ENCODE data around the gene TBC1D22A. TPM values are rescaled to one million over a fixed set of nuclear protein-coding genes. Genes with fewer than 3 reads are reported as not detected.

Gene TBC1D22A
- total and polyA plus RNA-seq, 8 donors, result 12.0 to 17.6 (median 15.3) TPM

DNA sequence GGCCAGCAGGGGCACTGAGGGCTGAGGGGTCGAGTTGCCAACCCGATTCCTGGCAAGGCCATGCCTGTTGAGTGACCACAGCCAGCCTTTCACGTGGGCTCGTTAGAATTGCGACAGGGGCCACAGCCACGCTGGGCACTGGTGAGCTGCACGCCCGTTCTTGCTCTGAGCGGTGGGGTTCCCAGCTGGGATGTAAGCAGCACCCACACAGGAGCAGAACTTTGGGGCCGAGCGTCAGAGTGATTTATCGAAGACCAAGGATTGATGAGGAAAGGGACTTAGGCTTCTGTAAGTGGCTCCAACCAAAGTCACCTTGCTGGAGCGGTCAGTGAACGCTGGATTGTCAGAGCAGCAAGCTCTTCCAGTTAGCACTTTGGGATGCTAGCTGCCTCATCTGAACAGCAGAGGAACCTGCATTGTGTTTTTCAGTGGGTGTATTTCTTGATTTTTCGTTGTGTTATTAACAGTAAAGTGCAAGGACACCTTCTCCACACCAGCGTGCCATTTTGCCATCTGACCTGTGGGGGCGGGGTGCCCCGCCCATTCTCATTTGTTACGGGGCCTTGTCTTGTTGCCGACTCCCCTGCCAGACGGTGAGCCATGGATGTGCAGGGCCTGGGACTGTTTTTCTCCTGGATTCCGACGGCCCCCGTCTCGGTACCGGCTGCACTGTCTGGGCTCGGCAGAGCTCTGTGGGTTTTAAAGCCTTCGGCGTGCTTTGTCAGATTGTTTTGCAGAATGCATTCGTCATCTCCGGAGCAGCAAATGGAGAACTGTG lies 202.5 kb downstream of the TBC1D22A start:
- FAIRE-seq (no peak), DNase-seq (no peak), ATAC-seq (no peak)
- intact Hi-C loops (cut with DNase I), result no loop called here
- Histone ChIP-seq H3K36me3 (no peaks in the 10 kb centered on the region), H3K27ac (no peak overlapping the region), H3K9me3 (no peaks in the 10 kb centered on the region), H3K27me3 (no peaks in the 10 kb centered on the region), H3K4me1 (no peaks in the 10 kb centered on the region), H3K4me3 (no peak overlapping the region)
- TF ChIP-seq, protein P1, sequence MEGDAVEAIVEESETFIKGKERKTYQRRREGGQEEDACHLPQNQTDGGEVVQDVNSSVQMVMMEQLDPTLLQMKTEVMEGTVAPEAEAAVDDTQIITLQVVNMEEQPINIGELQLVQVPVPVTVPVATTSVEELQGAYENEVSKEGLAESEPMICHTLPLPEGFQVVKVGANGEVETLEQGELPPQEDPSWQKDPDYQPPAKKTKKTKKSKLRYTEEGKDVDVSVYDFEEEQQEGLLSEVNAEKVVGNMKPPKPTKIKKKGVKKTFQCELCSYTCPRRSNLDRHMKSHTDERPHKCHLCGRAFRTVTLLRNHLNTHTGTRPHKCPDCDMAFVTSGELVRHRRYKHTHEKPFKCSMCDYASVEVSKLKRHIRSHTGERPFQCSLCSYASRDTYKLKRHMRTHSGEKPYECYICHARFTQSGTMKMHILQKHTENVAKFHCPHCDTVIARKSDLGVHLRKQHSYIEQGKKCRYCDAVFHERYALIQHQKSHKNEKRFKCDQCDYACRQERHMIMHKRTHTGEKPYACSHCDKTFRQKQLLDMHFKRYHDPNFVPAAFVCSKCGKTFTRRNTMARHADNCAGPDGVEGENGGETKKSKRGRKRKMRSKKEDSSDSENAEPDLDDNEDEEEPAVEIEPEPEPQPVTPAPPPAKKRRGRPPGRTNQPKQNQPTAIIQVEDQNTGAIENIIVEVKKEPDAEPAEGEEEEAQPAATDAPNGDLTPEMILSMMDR (IDR thresholded peaks at IDR 0.05), result no peak
- 92 to 93% methylated on average over 31 of the region's 31 CpGs for WGBS, 2 donors

DNA sequence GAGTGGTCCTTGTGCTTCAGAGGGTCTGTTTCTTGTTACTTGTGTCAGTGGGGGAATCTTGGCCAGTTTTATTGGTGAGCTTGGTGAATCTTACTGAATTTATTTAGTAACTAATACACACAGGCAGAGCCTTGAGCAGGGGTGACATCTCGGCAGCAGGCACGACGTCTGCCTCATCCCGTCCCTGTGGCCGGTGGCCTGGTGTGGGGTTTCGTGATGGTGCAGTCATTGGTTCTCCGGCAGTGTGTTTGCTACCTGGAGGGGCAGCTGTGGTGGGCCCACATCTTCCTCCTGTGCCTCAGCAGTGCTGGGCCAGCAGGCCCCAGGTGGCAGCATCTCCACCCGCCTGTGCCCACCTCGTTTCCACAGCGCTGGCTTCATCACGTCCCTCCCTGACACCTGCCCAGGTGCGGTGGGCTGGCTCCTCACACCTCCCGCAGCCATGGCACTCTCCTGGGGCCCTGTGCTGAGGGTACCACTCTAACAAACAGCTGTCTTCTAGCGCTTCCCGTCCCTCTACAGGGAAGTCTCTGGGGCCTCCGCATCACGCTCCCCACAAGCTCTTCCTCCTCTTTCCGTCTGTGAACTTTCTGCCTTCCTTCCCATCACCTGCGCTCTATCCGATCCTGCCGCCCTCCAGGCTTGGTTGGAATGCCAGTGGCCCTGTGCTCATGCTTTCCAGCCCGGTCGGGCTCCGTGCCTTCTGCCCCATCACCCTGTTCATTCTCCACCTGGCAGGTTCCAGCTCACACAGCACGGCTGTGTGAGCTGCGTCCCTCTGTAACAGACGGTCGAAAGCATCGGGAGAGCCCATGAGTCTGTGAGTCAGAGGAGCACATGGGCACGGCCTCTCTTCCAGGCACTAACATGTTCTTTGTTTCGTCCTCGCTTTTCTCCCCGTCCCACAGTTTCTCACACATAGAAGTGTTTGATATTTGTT lies 203.4 kb downstream of the TBC1D22A start:
- FAIRE-seq (no peak), ATAC-seq (no peak), DNase-seq (no peak)

DNA sequence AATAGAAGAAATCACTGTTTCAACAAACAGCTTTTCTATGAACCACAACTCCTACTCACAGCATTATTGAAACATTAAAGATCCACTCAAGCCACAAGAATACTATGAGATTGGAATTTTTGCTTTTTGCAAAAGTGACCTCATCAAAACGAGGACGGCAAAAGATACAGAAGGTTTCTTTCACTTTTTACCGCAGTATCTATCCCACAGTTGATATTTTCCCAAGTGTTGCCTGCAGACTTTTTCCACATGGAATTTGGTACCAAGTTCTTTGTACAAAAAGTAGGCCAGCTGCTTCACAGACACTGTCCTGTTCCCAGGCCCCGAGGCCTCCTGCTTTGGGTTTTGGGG lies 204.0 kb downstream of the TBC1D22A start:
- WGBS, 2 donors, result 91 to 94% methylated on average over 4 of the region's 4 CpGs
- Histone ChIP-seq H3K36me3 (no peaks in the 10 kb centered on the region), H3K4me3 (no peak overlapping the region), H3K9me3 (no peaks in the 10 kb centered on the region), H3K27ac (no peak overlapping the region), H3K27me3 (no peaks in the 10 kb centered on the region), H3K4me1 (peaks cover under 1 to 14% (median 9%) of the 10 kb centered on the region in 3 donors)
- no peak for DNase-seq
- TF ChIP-seq, protein P1 (IDR thresholded peaks at IDR 0.05), result no peak
- FAIRE-seq, result no peak
- no peak for ATAC-seq
- intact Hi-C loops (cut with DNase I), result no loop called here

More for the DNA sequence above, 203.4 kb downstream of the TBC1D22A start:
- no peak overlapping the region for H3K27ac ChIP-seq
- H3K27me3 ChIP-seq, result no peaks in the 10 kb centered on the region
- no peak overlapping the region for H3K4me3 ChIP-seq
- H3K9me3 ChIP-seq, result no peaks in the 10 kb centered on the region
- H3K4me1 ChIP-seq, result peaks cover 0 to 8% (median 8%) of the 10 kb centered on the region in 3 donors
- WGBS, 2 donors, result 96 to 98% methylated on average over 31 to 33 of the region's 33 CpGs
- intact Hi-C loops (cut with DNase I), result no loop called here
- H3K36me3 ChIP-seq, result no peaks in the 10 kb centered on the region
- TF ChIP-seq, protein P1 (IDR thresholded peaks at IDR 0.05), result no peak

DNA sequence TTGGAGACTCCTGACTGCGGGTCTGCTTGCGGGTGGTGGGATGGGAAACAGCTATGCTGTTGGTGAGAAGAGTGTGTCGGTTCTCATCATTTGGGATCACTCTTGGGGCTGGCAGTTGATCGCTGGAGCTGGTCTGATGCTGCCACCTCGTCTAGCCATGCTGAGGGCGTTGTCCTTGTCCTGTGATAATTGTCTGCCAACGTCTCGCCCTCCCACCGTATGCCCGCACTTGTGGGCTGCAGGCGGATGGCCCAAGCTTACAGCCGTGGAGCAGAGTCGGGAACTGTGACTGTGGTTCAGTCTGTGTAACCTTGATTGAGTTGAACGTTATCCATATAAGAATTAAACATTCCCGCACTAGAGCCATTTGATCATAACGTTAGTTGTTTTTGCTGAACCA lies 204.4 kb downstream of the TBC1D22A start:
- Histone ChIP-seq H3K27me3 (no peaks in the 10 kb centered on the region), H3K27ac (no peak overlapping the region), H3K36me3 (no peaks in the 10 kb centered on the region), H3K4me1 (peaks cover 4 to 18% (median 9%) of the 10 kb centered on the region in 3 donors), H3K9me3 (no peaks in the 10 kb centered on the region), H3K4me3 (no peak overlapping the region)
- TF ChIP-seq, protein P1 (IDR thresholded peaks at IDR 0.05), result no peak
- intact Hi-C loops (cut with DNase I), result no loop called here
- FAIRE-seq (no peak), ATAC-seq (no peak), DNase-seq (no peak)
- WGBS, 2 donors, result 92 to 94% methylated on average over 16 of the region's 16 CpGs
